Adrenal gland (tissue), 5 donors: ENCODE measurements around the gene PALM.

Experiments
- CTCF ChIP-seq, 6 experiments: fragments of 450-650 bp in 4 of 6; fragments of 200-600 bp in 2 of 6; sonication (generic) in 1 of 6; IDR thresholded peaks; 1 replicate in 5 of 6; 2 replicates in 1 of 6; pipeline versions ENCODE4 v1.5.1 to v1.8.0; 2016 to 2021; ENCODE audit warnings: antibody characterized with exemption in 6 of 6, mild to moderate bottlenecking in 2 of 6, moderate library complexity in 1 of 6
- POLR2A ChIP-seq, 2 donors: fragments of 450-650 bp; IDR thresholded peaks; one replicate each; pipeline ENCODE4 v1.6.1; 2017; ENCODE audit warnings: antibody characterized with exemption in 2 of 2, mild to moderate bottlenecking in 2 of 2, moderate library complexity in 1 of 2
- donor health status: DM: no; HTN: no; CAD: no.

- TF ChIP-seq POLR2A (IDR thresholded peaks at IDR 0.05) (no peak), CTCF (IDR thresholded peaks at IDR 0.05) (peak in 2 of 6 experiments; percentile 7 to 20)
Observed at GRCh38 chr19:708154-709143, at the start of gene PALM.
